GM10266 (cell line): ENCODE data around the gene TLE3.
A peak's percentile ranks its signal among the peaks of the same experiment; 100 is the strongest.

Source experiments
- DNase-seq: peaks from one replicate; pipeline ENCODE4 v3.0.0; 2012; ENCODE audit errors: extremely low spot score
- CTCF ChIP-seq: IDR thresholded peaks from 2 replicates; pipeline ENCODE4 v1.5.1; 2012; ENCODE audit warnings: mild to moderate bottlenecking, low read depth; ENCODE audit not compliant: control insufficient read depth, insufficient read depth; ENCODE audit errors: missing control alignments

Gene TLE3

GRCh38 chr15:70097321-70098152 is at the start of gene TLE3:
Gene TLE3, minus strand, starts transcription at chr15:70097917. Its CDS starts 1,119 bp downstream, at chr15:70096798.
- TF ChIP-seq CTCF: peak; percentile 51
- peak; percentile 100 for DNase-seq

- DNase-seq: no peak
- TF ChIP-seq CTCF: no peak
Observed at GRCh38 chr15:70147178-70147760, 49.6 kb upstream of the TLE3 start.

GRCh38 chr15:70146771-70147170 is 49.1 kb upstream of the TLE3 start:
- no peak for DNase-seq

GRCh38 chr15:70146162-70146561 is 48.4 kb upstream of the TLE3 start:
- DNase-seq: no peak
- no peak for TF ChIP-seq CTCF

More at GRCh38 chr15:70146771-70147170, 49.1 kb upstream of the TLE3 start:
- TF ChIP-seq CTCF: no peak

GRCh38 chr15:70145261-70145660 is 47.5 kb upstream of the TLE3 start:
- no peak for TF ChIP-seq CTCF
- no peak for DNase-seq

GRCh38 chr15:70142322-70143191 is 44.8 kb upstream of the TLE3 start:
- no peak for TF ChIP-seq CTCF
- no peak for DNase-seq
